PC-9 (cell line): ENCODE data around the gene PPM1F.

Experiments used
- CTCF ChIP-seq: fragments of 200-600 bp; sonication (generic); conservative IDR thresholded peaks from 2 replicates; pipeline ENCODE4 v1.6.1; 2017; ENCODE audit warnings: mixed run types, antibody characterized with exemption, mild to moderate bottlenecking, moderate library complexity
- EZH2 ChIP-seq: fragments of 200-600 bp; sonication (generic); IDR thresholded peaks from 2 replicates; pipeline ENCODE4 v1.8.0; 2017; ENCODE audit warnings: antibody characterized with exemption, low read depth

GRCh38 chr22:21941921-21942320 is 10.7 kb downstream of the PPM1F start:
- TF ChIP-seq CTCF (no peak), EZH2 (no peak)
